PC-9 (cell line): ENCODE measurements around the gene MYO18B.

ENCODE experiments used
- CTCF ChIP-seq: fragments of 200-600 bp; sonication (generic); conservative IDR thresholded peaks from 2 replicates; pipeline ENCODE4 v1.6.1; 2017; ENCODE audit warnings: mixed run types, antibody characterized with exemption, mild to moderate bottlenecking, moderate library complexity
- EZH2 ChIP-seq: fragments of 200-600 bp; sonication (generic); IDR thresholded peaks from 2 replicates; pipeline ENCODE4 v1.8.0; 2017; ENCODE audit warnings: antibody characterized with exemption, low read depth

- TF ChIP-seq CTCF (no peak), EZH2 (no peak)
These were observed 154.1 kb downstream of the MYO18B start for GRCh38 chr22:25896098-25896497.
